ENCODE measurements around the gene SLC19A1.
"Not testable (repeated sequence)": the region's sequence is repeated elsewhere in the genome, so short reads cannot be mapped to it uniquely, and the experiment has no call there.

SLC19A1 gene

GRCh38 chr21:45533361-45533845 is 8.8 kb downstream of the SLC19A1 start:
- no peak for DNase-seq (ENCODE audit: low spot score)

DNA sequence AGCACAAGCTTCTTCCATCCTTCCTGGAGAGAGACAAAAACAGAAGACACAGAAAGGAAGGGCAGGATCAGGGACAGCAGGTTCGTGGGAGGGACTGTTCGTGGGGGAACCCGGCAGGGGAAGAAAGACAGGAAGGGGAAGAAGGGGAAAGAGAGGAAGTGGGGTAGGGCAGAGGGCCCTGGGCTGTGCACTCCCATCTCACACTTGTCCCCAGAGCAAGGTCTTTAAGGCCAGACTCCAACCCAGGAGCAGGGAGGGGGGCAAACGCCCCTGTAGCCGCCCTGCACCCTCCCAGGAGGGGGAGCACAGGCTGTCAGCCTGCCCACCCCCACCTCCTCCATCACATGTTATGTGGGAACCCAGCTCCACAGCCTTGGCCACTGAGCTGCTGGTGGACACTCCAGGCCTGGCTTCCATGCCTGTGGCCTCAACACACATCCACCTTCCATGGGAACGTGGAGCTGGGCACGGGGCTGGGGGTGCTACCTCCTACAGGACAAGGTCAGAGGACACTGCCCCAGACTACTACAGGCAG is 9.3 kb downstream of the SLC19A1 start:
- DNase-seq (ENCODE audit: low spot score), result no peak

DNA sequence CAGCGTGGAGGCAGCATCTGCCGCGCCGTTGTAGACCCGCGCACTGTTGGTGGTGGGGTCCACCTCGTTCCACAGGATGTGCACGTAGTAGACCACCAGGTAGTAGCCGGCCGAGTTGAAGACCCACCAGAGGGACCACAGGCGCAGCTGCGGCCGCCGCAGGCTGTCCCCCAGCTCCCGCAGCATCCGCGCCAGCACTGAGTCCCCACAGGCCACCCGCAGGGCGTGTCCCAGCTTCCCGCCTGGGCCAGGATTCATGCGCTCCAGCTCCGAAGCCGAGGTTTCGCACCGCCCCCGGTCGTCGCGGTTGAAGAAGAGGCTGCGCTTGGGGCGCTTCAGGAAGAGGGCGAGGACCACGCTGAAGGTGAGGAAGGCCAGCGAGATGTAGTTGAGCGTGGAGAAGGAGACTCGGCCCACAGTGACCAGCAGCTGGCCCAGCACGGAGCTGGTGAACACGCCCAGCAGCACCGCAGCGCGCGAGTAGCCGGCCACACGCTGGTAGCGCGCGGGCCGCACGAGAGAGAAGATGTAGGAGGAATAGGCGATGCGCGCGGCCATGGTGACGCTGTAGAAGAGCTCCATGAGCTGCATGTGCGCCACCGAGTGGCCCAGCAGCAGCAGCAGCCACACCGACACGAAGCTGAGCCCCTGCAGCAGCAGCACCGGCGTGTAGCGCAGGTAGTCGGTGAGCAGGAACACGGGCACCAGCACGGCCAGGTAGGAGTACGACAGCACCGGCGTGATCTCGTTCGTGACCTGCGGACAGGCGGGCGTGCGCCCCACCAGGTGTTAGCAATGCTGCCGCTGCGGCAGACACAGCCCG is 10.6 kb downstream of the SLC19A1 start:
- DNase-seq (ENCODE audit: low spot score), result no peak

DNA sequence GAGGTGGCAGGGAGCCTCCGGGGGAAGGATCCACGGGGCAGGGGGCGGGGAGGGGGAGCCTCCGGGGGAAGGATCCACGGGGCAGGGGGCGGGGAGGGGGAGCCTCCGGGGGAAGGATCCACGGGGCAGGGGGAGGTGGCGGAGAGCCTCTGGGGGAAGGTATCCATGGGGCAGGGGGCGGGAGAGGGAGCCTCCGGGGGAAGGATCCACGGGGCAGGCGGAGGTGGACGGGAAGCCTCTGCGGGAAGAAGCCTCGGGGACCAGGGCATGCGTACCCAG is 11.2 kb downstream of the SLC19A1 start:
- not testable (repeated sequence) for DNase-seq (ENCODE audit: low spot score)

- no peak for DNase-seq (ENCODE audit: low spot score)
These were observed 11.7 kb downstream of the SLC19A1 start for GRCh38 chr21:45530423-45531113.

DNA sequence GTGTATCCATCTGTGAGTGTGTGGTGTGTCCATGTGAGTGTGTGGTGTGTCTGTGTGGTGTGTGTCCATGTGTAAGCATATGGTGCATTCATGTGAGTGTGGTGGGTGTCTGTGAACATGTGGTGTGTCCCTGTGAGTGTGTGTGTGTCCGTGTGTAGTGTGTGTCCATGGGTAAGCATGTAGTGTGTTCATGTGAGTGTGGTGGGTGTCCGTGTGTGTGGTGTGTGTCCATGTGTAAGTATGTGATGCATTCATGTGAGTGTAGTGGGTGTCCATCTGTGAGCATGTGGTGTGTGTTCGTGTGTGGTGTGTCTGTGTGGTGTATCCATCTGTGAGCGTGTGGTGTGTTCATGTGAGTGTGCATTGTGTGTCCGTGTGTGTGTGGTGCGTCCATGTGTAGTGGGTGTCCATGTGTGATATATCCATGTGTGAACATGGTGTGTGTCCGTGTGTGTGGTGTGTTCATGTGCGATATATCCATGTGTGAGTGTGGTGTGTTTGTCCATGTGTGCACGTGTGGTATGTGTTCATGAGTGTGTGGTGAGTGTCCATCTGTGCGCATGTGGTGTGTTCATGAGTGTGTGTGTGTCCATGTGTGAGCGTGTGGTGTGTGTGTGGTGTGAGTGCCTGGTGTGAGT is 12.3 kb downstream of the SLC19A1 start:
- DNase-seq (ENCODE audit: low spot score), result no peak

DNA sequence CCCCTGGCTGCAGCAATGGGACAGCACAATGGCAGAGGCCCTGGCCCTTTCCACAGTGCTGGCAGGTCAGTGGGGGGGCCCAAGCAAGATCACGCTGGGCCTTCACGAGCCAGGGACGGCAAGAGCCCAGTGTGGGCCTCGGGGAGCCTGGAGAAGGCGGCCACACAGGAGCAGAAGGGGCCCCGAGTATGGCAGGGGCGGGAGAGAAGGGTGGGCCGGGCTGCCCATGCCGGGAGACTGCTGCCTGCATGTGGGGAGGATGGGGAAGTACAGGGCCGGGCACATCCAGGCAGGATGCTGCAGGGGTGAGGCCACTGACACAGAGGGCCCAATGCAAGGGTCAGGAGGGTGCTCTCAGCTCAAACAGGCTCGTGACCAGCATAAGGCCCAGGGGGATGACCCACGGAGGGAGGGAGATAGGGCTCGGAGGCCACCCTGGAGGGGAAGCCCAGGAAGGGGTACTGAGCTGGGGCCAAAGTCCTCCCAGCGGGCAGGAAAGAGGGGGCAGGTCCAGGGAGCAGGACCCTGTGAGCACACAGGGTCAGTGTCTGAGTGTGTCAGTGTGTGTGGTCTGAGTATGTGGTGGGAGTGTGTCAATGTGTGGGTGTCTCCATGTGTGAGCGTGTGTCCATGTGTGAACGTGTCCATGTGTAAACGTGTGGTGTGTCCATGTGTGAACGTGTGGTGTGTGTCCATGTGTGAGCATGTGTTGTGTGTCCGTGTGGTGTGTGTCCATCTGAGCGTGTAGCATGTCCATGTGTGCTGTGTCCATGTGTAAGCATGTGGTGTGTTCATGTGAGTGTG is 13.1 kb downstream of the SLC19A1 start:
- DNase-seq (ENCODE audit: low spot score), result no peak

- no peak for DNase-seq (ENCODE audit: low spot score)
These were observed 14.1 kb downstream of the SLC19A1 start for GRCh38 chr21:45528028-45528705.

DNA sequence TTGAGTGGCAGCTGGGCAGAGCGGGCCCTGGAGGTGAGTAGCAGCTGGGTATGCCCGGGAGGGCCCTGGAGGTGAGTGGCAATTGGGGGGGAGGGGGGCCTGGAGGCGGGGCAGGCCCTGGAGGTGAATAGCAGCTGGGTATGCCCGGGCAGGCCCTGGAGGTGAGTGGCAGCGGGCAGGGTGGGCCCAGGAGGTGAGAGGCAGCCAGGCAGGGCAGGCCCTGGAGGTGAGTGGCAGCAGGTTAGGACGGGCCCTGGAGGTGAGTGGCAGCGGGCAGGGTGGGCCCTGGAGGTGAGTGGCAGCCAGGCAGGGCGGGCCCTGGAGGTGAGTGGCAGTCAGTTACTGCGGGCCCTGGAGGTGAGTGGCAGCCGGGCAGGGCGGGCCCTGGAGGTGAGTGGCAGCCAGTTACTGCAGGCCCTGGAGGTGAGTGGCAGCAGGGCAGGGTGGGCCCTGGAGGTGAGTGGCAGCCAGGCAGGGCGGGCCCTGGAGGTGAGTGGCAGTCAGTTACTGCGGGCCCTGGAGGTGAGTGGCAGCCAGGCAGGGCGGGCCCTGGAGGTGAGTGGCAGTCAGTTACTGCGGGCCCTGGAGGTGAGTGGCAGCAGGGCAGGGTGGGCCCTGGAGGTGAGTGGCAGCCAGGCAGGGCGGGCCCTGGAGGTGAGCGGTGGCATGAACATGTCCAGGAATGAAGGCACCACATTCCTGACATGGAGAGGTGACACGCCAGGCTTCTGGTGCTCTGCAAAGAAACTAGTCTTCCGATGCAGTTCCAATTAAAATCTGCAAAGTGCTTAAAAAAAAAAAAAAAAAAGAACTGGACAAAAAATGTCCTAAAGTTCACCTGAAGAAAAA is 14.9 kb downstream of the SLC19A1 start:
- DNase-seq (ENCODE audit: low spot score), result not testable (repeated sequence)

DNA sequence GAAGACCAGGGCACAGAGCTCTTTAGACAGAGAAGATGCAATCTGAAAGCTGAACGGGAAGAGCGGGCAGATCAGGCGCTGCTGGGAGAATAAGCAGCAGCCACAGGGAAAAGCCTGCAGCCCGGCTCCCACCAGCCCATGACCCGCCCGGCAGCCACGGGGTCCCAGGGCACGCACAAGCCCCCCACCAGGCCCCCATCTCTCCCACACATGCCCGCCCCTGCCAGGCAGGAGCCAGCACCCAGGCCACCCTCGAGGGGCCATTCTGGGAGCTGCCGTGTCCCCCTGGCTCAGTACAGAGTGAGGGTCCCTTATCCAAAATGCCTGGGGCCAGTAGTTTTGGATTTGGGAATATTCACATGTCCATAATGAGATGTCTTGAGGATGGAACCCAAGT is 16.3 kb downstream of the SLC19A1 start:
- no peak for DNase-seq (ENCODE audit: low spot score)

DNA sequence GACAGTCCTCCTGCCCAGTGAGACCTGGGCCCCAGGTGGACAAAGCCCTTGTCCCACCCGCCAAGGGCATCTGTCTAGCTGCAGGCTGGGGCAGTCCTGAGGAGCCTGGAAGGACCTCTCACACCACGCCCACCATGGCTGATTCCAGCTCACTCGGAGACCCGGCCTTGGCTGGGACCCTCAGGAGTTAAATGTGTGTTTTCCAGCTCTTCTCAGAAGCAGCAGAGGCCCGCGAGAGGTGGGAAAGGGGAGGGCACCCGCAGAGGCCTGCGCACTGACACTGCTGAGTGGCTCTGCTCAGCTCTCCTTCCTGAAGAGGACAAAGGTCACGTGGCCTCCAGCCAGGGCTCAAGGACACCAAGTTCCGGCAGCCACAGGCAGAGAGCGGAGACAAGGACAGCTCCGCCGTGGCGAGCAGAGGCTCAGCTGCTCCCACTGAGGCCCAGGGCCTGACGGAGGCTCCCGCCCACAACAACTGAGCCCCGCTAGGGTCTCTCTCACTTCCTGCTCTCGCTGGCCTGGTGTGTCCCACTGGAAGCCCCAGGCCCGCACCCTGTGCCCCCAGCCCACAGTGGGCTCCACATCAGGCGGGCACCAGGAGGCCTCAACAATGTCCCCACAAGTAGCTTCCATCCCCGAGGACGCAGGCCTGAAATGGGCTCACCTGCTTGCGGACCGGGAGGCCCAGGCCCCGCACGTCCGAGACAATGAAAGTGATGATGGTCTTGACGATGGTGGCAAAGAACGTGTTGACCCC is 16.9 kb downstream of the SLC19A1 start:
- DNase-seq (ENCODE audit: low spot score), result no peak

DNA sequence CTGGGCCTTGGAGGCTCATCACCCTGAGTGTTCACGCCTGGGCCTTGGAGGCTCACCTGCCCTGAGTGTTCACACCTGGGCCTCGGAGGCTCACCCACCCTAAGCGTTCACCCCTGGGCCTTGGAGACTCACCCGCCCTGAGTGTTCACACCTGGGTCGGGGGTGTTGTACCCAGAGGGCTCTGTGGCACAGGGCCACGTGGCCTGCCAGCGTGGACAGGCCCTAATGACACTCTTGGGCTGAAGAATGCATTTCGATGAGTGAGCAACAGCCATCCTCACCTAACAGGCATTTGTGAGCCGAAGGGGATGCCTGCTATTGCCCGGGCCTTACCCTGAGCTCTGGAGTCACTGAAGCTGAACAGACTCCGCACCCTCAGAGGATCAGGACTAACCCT is 17.5 kb downstream of the SLC19A1 start:
- DNase-seq (ENCODE audit: low spot score), result no peak

DNA sequence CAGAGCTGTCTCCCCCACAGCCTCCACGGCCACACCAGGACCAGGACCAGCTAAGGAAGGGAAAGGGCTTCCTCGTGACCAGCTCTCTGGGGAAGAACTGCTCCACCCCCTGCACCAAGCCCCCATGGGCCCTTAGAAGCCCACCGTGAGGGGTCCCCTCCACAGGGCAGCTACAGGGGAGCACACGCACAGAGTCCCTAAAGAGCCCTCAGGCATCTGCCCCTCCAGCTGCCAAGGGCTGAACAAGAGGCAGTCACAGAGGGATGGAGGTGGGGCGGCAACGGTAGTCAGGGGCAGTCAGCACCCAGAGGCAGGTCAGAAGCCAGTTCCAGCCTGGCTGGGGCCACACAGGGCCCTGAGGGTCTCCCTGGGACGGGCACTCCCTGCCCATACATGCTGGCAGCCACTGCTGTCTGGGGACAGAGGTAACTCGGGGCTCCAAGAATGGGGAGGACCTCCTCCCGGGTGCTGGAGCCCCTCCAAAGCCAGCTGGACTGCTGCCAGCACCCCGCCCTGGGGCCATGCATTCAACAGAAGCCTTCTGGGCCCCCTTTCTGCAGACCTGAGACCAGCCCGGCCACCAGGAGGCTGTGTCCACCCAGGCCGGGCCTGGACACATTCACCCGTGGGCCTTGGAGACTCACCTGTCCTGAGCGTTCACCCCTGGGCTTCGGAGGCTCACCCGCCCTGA is 18.7 kb downstream of the SLC19A1 start:
- DNase-seq (ENCODE audit: low spot score), result no peak

- DNase-seq (ENCODE audit: low spot score), result no peak
These were observed 19.3 kb downstream of the SLC19A1 start for GRCh38 chr21:45522986-45523385.

GRCh38 chr21:45522381-45522780 is 19.9 kb downstream of the SLC19A1 start:
- DNase-seq (ENCODE audit: low spot score), result no peak

- DNase-seq (ENCODE audit: low spot score), result no peak
These were observed 21.0 kb downstream of the SLC19A1 start for GRCh38 chr21:45521241-45521640.

DNA sequence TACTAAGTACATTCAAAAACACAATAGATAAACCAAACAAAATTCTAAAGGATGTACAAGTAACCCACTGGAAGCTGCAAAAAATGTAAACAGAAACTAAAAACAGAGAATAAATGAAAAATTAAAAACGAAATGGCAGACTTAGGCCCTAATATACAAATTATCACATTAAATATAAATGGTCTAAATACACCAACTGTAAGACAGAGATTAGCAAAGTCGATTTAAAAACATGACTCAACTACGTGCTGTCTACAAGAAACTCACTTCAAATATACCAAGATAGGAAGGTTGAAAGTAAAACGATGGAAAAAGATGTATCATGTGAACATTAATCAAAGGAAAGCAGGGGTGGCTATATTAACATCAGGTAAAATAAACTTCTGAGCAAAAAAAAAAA is 23.1 kb downstream of the SLC19A1 start:
- DNase-seq (ENCODE audit: low spot score), result no peak

- DNase-seq (ENCODE audit: low spot score), result no peak
These were observed 23.5 kb downstream of the SLC19A1 start for GRCh38 chr21:45518742-45519141.
